HG02943 (cell line): ENCODE measurements around the gene PUS1.
"Not testable (repeated sequence)": the region's sequence is repeated elsewhere in the genome, so short reads cannot be mapped to it uniquely, and the experiment has no call there.

ENCODE experiments used
- ATAC-seq: cut with Tn5 transposase; IDR thresholded peaks from one replicate; pipeline ENCODE4 v1.9.1; 2021; ENCODE audit warnings: mild to moderate bottlenecking, low read depth, moderate library complexity; ENCODE audit not compliant: unreplicated experiment

PUS1 gene

DNA sequence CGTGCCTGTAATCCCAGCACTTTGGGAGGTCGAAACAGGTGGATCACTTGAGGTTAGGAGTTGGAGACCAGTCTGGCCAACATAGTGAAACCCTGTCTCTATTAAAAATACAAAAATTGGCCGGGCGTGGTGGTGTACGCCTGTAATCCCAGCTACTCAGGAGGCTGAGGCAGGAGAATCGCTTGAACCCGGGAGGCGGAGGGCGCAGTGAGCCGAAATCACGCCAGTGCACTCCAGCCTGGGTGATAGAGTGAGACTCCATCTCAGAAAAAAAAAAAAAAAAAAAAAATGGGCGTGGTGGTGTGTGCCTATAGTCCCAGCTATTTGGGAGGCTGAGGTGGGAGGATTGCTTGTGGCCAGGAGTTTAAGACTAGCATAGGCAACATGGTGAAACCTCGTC, 25.4 kb downstream of the PUS1 start:
- ATAC-seq = not testable (repeated sequence)

DNA sequence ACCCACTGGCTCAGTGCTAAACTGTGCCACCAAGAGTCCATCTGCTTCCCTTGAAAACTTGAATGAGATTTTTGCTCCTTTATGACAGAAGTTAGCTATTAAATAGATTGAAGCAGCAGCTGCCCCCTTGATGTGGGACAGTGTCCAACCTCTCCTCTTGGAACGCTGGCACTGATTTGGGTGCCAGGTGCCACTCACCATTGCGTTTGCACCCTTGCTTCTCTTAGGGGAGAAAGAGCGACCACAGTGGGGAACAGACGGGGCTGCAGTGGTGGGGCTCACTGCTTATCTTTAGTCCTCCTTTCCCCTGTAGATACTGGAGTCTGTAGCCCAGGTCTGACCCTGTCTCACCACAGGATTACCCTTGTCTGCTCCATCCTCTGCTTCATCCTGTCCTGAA, 30.0 kb downstream of the PUS1 start:
- no peak for ATAC-seq

DNA sequence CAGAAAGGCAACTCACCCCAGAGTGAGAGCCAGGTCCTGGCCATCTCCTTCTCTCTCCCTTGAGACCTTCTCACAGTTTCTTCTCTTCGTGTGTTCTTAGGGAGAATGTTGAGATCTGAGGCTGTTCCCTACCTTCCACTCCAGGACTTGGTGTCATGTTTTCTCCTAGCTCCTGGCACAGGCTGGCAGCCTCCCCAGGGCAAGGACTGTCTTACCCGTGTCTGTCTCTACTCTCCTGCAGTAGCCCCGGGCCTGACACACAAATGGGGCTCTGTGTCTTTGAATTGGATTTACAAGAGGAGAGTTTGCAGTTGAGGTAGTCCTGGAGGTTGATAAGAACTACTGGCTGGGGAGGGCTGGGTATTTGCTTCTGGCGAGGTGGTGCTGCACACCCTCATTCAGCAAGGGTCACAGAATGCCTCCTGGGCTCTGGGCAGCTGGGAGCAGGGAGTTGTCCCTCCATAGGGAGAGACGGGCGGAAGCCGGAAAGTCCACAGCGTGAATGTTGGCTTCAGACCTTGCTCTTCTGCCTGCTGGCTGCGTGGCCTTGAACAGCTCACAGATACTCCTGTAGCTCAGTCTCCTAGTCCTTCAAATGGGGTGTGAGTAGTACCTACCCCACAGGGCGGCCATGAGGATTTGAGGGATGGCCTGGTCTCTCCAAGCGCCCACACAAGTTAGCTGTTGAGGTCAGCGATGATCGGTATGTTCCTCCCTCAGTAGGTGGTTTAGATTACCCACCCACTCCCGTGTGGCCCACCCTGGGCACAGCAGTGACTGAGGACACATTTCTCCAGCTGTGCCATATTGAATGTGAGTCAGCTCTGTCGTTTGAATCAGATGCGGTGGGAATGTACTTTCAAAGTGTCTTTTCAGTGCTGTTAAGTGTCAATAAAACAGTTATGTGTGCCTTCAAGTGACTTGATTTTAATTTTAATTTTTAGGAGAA, 30.8 kb downstream of the PUS1 start:
- no peak for ATAC-seq

DNA sequence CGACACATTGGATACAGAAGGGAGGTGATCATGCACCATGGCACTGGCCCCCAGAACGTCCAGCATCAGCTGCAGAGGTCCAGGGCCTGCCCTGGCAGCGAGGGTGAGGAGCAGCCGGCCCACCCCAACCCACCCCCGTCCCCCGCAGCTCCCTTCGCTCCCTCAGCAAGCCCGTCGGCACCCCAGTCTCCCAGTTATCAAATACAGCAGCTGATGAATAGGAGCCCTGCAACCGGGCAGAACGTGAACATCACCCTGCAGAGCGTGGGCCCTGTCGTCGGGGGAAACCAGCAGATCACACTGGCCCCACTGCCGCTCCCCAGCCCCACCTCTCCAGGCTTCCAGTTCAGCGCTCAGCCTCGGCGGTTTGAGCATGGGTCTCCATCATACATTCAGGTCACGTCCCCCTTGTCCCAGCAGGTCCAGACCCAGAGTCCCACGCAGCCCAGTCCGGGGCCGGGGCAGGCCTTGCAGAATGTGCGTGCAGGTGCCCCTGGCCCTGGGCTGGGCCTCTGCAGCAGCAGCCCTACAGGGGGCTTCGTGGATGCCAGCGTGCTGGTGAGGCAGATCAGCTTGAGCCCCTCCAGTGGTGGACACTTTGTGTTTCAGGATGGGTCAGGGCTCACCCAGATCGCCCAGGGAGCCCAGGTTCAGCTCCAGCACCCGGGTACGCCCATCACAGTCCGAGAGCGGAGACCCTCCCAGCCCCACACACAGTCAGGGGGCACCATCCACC, 31.7 kb downstream of the PUS1 start:
- not testable (repeated sequence) for ATAC-seq

DNA sequence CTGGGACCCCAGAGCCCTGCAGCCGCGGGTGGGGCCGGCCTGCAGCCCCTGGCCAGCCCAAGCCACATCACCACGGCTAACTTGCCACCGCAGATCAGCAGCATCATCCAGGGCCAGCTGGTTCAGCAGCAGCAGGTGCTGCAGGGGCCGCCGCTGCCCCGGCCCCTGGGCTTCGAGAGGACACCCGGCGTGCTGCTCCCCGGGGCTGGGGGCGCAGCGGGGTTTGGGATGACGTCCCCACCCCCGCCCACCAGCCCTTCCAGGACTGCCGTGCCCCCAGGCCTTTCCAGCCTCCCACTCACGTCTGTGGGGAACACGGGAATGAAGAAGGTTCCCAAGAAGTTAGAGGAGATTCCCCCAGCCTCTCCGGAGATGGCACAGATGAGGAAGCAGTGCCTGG, 32.3 kb downstream of the PUS1 start:
- not testable (repeated sequence) for ATAC-seq

DNA sequence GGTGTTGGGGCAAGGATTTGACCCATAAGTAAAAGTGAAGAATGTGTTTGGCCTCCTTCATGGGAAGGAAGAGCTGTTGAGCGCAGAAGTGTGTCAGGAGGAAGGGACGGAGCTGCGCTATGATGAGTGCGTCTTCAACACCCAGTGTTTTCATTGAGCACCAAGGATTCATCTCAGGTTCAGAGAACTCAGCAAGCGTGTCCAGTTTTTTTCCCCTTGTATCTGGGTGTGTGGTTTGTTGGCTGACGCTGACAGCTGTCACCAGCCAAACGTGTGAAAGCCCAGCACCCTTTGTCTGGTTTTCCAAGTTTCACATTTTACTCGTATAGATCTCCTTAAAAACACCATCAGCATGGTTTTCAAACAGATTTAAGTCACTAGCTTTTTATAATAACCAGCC, 33.0 kb downstream of the PUS1 start:
- ATAC-seq = no peak

DNA sequence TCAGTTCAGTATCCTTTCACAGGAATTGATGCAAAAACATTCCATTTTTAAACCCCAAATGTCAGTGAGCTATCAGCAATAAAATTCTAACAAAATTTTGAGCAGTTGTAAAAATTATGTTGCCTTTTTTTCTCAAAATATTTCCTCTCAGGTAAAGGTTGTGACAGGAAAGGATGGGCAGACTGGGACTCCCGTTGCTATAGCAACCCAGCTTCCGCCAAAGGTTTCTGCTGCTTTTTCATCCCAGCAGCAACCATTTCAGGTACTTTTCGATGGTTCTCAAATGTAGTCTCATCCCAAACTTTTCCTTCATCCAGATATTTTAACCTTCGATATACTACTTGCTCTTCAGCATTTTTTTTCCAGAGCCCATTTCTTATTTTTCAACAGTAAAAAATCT, 34.3 kb downstream of the PUS1 start:
- ATAC-seq = no peak

DNA sequence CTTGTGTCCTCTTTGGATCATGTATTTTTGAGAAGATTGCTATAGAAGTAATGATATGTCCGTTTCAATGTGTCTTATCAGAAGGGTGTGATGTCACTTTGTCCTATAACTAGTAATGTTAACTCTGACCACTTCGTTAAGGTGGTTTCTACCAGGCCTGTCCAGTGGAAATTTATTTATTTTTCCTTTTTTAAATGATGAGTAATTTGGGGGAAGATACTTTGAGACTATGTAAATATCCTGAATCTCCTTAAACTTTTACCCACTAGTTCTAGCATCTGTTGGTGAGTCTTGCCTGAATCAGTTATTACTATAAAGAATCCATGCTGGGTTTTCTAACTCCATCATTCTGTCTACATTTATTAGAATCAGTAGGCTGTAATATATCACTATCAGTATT, 36.0 kb downstream of the PUS1 start:
- ATAC-seq = no peak

DNA sequence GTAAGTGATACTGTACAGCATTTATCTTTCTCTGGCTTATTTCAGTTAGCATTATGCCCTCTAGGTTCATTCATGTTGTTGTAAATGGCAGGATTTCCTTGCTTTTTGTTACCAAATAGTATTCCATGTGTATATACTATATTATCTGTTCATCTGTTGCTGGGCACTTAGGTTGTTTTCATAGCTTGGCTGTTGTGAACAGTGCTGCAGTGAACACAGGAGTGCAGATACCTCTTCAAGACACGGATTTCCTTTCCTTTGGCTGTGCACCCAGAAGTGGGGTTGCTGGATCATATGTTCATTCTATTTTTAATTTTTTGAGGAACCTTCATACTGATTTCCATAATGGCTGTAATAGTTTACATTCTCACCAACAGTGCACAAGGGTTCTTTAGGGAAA, 42.1 kb downstream of the PUS1 start:
- no peak for ATAC-seq

DNA sequence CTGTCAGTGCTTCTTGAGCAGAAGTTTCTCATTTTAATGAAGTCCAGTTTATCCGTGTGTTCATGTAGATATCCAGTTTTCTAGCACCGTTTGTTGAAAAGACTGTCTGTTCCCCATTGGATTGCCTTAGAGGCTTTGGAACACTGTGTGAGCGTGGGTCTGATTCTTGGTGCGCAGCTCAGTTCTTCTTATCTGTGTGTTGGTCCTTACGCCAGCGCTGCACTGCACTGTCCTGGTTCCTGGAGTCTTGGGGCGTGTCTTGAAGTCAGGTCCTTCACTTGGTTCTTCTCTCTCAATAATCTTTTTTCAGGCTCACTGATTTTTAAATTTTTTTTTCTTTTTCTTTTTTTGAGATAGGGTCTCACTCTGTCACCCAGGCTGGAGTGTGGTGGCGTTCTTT, 46.2 kb downstream of the PUS1 start:
- ATAC-seq = no peak

DNA sequence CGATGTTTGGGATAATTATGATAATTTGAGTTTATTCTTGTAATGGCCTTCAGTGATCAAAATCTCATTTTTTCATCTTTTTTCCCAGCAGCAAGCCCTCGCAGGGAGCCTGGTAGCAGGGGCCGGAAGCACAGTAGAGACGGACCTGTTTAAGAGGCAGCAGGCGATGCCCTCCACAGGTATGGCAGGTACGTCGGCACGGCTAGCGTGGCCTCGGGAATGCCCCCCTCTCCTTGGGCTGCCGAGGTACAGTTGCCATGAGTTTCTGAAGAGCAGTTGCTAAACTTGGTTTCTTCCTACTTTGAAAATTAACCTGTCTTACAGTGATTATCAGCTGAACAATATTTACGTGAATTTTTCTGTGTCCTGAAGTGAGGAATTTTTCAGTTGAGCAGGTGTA, 50.5 kb downstream of the PUS1 start:
- ATAC-seq = no peak

DNA sequence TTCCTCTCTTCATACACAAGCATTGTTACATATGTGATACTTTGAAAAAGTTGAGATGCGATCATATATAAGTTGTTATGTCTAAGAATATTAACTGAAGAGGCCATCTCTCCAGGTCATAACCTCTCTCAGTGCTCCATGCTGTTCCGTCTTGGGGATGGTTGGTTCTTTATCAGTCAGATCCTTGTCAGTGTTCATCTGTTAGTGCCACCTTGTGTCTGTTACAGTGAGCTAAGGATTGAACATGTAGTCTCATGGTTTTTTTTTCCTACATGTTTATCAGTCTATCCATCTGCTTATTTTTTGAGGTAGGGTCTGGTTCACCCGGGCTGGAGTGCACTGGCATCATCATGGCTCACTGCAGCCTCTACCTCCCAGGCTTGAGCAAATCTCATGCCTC, 51.2 kb downstream of the PUS1 start:
- ATAC-seq = no peak

DNA sequence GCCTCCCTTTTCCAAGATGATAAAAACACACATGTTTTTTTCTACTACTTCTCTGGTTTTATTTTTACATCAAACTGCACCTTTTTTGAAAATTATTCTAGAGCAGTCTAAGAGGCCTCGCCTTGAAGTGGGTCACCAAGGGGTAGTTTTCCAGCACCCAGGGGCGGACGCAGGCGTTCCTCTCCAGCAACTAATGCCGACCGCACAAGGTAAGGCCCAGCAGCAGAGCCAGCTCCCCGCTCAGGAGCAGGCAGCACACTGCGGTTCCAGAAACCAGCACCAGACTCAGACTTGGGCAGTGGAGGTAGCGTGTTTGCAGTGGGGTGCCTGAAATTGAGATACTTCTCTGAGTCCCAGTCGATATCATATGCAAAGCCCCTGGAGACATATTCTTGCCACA, 52.3 kb downstream of the PUS1 start:
- no peak for ATAC-seq

DNA sequence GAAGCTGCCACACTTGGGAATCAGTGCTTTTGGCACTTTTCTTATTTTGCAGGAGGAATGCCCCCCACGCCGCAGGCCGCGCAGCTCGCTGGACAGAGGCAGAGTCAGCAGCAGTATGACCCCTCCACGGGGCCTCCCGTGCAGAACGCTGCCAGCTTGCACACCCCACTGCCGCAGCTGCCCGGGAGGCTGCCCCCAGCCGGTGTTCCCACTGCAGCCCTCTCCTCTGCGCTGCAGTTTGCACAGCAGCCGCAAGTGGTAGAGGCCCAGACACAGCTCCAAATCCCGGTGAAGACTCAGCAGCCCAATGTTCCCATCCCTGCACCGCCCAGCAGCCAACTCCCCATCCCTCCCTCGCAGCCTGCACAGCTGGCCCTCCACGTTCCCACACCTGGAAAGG, 53.0 kb downstream of the PUS1 start:
- no peak for ATAC-seq

DNA sequence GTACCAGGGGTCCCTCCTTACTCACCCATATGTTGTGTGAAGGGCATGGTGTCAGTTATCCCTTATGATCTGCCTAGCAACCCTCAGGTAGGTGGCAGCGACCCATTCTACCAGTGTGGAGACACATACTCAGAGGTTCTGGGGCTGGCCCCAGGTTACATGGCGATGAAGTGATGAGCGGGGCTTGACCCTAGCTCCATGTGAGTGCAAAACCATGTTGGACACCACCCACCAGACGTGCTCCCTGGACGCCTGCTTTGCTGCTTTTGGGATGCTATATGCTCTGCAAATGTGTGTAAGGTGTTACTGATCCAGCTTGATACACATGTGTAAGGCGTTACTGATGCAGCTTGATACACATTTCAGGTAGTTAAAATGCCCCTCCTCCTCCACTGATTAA, 54.0 kb downstream of the PUS1 start:
- no peak for ATAC-seq

DNA sequence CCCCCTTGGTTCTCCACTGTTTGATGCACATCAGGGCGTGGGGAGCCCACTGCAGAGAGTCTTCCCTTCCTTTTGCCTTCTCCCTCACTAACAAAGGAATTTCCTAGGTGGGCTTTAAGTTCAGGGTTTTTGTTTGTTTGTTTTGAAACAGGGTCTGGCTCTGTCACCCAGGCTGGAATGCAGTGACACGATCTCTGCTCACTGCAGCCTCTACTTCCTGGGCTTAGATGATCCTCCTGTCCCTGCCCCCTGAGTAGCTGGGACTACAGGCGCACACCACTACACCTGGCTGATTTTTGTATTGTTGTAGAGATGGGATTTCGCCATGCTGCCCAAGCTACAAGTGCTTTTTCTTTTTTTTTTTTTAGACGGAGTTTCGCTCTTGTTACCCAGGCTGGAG, 54.5 kb downstream of the PUS1 start:
- ATAC-seq = no peak

DNA sequence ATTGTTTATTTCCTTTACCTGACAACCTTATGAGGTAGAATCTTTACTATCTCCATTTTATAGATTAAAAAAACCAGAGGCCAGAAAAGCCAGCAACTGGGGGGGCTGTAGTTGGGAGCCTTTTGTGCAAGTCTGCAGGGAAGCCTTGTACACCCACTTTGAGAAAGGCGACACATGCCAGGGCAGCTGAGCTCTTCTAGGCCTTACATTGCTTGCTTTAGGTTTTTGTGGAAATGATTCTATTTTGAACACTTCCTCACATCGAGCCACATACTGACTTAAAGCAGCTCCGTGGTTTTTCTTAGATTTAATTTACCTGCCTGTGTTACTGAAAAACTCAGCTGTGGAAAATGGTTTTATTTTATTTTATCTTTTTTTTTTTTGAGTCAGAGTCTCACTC, 55.3 kb downstream of the PUS1 start:
- no peak for ATAC-seq

DNA sequence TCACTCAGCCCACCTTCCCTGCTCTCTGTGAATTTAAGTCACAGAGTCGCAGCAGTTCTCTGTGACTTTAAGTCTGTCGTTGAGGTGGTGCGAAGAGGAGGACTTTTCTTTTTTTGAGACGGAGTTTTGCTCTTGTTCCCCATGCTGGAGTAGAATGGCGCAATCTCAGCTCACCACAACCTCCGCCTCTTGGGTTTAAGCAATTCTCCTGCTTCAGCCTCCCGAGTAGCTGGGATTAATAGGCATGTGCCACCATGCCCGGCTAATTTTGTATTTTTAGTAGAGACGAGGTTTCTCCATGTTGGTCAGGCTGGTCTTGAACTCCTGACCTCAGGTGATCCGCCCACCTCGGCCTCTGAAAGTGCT, 56.4 kb downstream of the PUS1 start:
- ATAC-seq = not testable (repeated sequence)

DNA sequence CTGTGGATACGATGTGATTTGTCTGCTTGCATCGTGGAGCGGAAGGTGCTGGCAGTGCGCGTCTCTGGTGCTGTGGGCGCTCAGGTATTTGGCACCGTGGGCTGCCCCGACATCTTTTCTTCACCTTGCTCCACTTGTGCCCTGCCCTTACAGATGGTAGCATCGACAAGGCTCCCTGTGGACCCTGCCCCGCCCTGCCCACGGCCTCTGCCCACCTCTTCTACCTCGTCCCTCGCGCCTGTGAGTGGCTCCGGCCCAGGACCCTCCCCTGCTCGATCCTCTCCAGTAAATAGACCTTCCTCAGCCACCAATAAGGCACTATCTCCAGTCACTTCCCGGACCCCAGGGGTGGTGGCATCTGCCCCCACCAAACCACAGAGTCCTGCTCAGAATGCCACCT, 57.3 kb downstream of the PUS1 start:
- ATAC-seq = no peak

DNA sequence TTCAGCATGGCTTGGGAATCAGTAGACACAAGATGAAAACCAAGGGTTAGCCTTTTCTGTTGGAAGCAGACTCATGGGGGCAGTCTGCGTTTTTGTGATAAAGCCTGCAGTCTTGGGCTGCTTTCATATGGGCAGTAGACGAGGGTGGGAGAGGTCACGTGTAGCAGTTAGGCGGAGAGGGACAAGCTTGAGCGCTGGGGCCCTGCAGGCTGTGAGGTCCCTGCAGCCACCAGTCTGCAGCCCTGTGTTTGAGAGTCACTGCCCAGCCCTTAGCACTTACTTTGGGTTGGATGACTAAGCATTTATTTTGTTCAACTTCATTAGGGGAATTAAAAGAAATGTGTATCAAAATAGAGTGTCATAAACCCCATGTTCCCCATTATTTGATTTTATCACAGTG, 57.8 kb downstream of the PUS1 start:
- no peak for ATAC-seq

DNA sequence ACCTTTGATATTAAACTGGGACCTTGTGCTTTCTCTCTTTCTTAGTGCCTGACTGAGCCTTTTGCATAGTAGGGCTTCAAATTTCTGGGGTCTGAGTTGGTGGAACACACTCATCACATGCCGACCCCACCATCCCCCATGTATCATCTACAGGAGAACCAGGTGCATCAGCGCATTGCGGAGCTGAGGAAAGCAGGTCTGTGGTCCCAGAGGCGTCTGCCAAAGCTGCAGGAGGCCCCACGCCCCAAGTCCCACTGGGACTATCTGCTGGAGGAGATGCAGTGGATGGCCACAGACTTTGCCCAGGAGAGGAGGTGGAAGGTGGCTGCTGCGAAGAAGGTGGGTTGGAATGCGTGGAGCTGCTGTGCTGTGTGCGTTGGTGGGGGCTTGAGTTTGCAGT, 58.5 kb downstream of the PUS1 start:
- no peak for ATAC-seq
